Astrocyte (in vitro differentiated cells and primary cell): ENCODE measurements around the gene NR6A1.

Experiments used
- CTCF ChIP-seq: IDR thresholded peaks from 2 replicates; pipeline ENCODE4 v1.5.1; 2011; ENCODE audit warnings: low read depth, mild to moderate bottlenecking, inconsistent platforms, low read length, moderate library complexity; ENCODE audit not compliant: insufficient read depth
- EZH2 ChIP-seq: IDR thresholded peaks from 2 replicates; pipeline ENCODE4 v1.6.1; 2012; ENCODE audit warnings: mild to moderate bottlenecking, low read length, inconsistent platforms; ENCODE audit not compliant: insufficient read depth

DNA sequence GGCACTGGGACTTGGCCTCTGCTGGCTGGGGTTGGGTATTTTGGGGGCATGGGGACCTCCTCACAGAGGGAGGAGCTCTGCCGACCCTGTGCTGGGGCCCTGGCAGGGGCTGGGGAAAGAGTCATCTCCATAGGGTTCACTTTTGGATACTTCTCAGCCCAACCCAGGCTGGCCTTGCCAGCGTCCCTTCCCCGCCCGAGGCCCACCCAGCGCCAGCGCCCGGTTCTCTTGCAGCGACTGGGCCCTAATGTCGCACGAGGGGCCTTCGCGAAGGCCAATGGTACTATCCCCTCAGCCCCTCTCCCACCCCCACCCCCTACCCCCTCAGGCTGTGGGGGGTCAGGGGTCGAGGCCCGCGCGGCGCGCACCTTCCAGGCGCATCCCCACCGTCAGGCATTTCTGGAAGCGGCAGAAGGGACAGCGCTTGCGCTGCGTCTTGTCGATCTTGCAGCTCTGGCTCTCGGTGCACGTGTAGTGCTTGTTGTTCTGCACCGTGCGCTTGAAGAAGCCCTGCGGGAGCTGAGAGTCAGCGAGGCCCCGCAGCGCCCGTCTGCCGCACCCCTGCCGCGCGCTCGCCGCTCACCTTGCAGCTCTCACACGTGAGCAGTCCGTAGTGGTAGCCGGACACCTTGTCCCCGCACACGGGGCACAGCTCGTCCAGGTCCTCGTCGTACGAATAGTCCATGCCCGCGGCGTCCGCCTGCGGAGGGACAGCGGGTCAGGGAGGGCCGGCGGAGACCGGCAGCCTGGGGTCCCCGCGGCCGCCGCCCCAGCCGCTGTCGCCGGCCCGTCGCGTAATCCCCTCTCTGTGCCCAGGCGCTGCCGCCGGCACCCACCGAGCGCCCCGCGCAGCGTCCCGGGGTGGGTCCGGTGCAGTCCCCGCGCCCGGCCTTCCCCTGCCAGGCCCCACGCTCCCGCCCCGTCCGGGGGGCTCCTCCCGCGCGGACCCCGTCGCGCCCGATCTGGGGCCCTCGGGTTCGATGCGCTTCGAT, 268.1 kb downstream of the NR6A1 start:
- TF ChIP-seq CTCF (no peak), EZH2 (peak; percentile 100)
